Stimulated activated CD4-positive, alpha-beta T cell treated with anti-CD3 and anti-CD28 coated beads, Interleukin-2, amount 100 ng/mL, for 48 hours (primary cell): Measurements from ENCODE around the gene RNF220.
A peak's percentile ranks its signal among the peaks of the same experiment; 100 is the strongest.

ENCODE experiments used
- DNase-seq, 2 donors: peaks; one replicate each; pipeline ENCODE4 v3.0.0-alpha.2; 2020

The RNF220 gene

DNA sequence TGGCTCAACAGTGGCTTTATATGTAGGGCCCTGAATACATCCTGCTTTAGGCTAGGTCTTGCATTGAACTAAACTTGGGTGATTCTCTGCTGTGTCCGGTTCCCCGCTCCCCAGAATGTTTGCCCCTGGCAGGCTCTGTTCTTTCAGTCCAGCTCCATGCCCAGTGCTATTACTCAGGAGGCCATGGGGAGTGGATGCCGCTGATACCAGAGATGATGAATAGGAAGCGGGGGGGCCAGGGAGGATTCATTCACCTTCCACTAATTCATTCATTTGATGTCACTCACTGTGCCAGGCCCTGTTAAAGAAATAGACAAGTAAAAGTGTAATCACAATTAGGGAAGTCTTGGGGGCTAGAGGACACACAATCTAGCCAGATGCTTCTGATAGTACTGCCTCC, 185.4 kb downstream of the RNF220 start:
- DNase-seq, result no peak

DNA sequence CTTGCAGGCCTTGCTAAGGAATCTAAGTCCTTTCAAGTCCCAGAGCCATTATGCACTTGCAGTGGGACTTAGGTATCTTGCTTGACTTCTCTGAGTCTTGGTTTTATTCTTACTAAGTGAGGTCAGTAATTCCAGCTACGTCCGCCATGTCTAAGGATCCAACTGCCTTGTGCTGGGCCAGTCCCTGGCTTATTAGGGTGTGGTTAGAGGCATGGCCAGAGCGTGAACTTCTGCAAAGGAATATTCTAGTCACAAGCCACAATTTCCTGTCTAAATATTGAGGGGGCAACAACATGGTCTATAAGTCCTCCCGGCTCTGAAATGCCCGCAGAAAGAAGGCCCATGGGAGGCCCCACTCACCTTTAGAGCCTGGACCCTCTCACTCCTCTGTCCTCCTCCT, 186.3 kb downstream of the RNF220 start:
- DNase-seq, result no peak

DNA sequence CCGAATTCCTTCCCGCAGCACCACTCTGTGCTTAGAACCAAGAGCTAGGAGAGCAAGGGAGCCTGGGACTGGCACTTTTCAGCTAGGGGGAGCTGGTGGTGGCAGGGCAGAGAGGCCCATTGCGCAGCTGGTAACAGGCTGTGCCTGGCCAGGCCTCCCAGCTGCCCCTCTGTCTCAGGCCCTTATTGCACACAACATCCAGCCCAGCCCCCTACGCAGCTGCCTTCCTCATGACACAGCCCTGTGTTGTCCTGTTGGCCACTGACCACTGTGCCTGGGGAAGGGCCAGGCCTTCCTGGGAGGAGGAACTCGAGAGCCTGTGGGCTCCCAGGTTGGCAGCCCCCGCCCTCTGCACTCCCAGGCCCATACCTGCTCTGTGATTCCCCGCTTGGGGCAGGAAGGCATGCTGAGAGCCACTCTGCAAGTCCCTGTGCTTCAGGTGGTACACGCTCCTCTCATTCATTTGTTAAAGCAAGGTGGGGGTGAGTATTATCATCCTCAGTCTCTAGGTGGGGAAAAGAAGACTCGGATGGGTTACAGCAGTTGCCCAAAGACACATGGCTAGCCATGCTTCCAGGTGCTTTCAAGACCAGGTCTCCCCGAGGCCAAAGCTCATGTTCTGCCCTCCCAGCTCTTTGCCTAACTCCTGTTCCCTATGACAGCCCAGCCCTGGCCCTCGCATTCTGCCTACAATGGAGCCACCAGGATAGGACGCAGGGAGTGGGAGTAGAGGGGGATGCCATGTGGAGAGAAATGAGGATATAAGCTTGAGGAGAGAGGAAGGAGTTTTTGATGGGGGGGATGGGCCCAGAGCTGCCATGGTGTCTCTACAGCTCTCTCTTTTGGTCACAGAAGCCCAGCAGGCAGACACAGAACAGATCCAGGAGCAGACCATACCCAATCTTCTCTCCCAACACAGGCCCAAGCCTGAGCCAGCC, 187.4 kb downstream of the RNF220 start:
- DNase-seq, result no peak

DNA sequence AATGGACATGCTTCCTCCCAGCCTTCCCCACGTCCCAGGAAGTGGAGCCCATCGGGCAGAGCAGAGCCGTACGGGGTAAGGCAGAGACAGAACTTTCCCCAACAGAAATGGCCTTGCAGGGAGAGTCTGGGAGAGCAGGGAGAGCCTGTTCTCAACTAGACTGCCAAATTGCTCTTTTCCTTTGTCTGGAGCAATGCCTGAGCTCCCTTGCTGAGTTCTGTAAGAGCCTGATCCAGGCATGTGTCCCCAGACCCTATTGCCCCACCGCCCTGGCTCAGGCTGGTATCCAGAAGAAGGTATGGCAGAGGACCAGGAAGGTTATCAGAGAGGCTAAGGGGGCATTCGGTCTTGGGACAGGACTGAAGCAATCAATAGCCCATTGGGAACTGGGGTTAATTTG, 189.3 kb downstream of the RNF220 start:
- DNase-seq, result no peak

DNA sequence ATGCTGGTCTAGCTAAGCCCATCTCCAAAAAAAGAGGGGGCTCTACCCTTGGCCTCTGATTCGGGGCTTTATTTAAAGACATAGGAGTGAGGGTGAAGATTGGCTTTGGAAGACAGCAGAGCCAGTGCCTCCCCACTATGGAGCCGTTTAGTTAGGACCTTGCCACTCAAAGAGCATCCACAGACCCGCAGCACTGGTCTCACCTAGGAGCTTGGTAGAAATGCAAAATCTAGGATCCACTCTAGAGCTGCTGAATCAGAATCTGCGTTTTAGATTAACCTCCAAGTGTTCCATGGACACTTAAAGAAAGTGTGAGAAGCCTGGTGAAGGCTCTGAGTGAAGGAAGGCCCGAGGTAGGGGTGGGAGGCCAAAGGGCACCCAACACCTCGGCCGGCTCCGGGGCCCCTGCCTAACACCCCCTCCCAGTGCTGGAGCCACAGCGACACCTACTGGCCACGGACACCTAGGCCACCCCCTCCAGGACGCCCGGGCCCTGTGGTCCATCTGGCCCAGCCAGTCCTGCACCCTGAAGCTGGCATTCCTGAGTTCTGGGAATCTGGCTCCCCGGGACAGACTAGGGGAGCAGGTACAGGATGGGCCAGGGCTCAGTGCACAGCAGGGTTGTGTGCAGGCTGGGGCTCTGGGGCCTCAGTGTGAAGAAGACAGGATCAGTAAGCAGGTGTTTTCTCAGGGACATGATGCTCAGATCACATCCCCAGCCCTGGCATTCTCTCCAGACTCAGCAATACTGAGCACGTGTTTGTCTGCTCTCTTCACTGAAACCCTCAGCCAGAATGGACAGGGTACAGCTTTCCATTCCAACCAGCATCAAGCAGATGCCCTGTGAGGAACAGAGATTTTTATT, 190.0 kb downstream of the RNF220 start:
- DNase-seq, result peak; percentile 87

DNA sequence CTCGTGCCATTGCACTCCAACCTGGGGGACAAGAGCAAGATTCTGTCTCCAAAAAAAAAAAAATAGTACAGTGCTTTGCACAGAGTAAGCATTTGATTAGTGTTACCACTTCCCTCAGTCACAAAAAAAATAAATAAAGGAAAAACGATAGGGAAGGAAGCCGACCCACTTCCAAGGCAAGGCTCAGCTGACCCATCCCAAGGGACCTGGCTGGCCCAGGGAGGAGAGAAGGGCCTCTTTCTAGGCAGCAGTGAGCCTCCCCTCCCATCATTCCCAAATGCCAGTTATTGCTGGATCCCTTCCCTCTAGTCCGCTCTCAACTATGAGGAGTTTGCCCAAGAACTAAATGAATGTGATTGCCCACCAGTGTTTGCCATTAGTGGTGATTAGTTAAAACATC, 191.5 kb downstream of the RNF220 start:
- DNase-seq, result no peak

DNA sequence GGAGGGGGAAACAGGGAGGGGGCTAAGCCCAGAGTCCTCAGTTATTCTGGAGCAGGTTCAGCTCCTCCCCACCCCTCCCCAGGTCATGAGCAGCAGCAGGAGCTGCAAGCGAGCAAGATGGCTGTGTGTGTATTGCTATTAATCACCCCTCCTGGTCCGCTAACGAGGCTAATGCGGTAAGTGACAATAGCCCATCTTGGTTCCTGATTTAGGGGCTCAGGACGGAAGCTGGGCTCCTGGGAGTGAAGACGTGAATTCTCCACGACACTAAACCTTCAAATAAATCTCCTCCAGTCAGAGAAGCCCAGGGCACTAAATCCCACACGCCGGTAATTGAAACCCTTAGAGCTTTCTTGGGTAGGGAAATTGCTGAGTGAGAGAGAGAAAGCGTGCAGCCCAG, 193.1 kb downstream of the RNF220 start:
- no peak for DNase-seq

DNA sequence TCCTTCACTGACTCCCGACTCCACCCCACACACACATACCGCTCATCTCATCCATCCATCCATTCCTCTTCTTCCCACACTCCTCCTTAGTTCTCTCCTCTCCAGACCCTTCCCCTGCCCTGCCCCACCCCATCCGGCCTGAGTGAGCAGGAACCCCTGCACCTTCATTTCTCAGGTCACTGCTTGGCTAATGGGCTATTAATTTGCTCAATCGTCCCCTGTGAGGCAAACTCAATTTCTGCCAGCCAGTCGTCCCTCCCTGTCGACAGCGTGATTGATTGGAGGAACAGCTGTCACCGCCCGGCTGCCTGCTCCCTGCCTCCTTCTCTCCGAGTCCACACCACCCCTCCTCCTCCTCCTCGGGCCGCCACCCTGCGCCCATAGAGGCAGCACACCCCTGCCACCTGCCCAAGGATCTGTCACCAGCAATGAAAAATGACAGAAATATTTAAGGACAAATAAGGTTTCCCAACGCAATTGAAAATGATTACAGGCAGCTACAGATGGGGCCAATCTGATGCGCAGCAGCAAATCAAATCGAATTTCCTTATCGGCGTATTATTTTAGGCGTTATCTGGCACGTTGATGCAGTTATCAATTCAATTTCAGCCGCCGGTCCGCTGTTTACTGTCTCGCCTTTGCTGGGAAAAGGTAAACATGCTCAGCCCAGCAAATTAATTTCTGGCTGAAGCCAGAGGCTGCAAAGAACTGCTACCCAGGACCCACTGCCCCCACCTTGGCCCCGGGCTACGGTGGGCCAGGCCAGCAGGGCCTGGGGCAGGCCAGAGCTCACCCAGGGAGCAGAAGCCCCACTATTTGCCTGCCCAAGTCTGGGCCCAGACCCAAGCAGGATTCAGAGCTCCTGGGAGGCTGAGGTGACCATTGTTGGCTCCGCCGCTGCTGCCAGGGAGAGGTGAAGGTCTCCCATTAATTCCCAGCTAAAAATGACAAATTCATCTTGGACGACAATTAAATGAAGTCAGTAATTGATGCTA, 197.9 kb downstream of the RNF220 start:
- no peak for DNase-seq

DNA sequence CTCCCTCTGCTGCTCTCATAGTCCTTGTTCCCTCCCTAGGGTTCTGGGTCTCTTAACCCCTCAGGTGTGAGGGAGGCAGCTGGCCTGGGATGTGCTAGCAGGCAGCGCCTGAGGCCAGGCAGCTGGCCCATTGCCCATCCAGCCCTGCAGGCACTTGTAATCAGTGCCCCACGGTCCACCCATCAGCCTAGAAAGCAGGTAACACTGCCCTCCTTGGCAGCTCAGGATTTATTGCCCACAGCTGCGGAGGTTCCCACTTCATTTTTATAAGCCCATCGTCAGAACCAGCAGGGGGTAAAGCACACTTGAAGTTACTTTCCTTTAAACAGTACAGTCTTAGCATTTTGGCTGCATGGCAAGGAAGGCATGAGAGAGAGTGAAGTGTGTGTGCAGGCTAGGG, 198.7 kb downstream of the RNF220 start:
- DNase-seq, result no peak

DNA sequence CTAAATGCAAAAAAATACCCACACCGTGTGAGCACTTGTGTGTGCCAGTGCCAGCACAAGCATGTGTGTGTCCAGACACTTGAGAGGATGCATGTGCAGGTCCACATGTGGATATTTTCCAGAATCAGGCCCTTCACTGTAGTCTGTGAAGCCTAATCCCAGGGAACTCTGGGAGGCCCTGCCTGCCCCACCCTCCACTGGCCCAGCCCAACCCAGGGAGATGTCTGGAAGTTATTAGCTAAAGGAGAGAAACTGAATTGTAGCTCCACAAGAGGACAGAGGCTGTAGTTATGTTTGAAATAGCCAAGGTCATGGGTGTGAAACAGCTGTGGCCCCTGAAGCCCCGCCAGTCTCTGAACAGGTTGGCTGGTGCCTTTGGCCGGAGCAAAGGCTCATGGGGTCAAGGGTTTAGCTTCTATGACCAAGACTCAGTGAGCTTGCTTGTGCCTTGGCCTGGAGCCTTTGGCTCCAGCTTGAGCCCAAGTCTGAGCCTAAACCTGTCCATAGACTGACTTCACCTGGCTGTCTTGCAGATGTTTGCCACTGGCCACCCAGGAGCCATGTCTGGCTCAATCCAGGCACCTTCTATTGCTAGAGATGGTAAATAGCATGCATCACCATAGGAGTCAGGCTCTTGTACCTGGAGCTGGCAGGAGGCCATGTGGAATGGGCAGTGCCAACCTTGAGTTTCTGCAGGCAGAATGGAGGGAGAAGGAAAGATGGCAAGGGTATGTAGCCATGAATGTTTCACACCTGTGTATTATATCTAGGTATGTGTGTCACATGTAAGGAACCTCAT, 199.3 kb downstream of the RNF220 start:
- DNase-seq, result no peak

DNA sequence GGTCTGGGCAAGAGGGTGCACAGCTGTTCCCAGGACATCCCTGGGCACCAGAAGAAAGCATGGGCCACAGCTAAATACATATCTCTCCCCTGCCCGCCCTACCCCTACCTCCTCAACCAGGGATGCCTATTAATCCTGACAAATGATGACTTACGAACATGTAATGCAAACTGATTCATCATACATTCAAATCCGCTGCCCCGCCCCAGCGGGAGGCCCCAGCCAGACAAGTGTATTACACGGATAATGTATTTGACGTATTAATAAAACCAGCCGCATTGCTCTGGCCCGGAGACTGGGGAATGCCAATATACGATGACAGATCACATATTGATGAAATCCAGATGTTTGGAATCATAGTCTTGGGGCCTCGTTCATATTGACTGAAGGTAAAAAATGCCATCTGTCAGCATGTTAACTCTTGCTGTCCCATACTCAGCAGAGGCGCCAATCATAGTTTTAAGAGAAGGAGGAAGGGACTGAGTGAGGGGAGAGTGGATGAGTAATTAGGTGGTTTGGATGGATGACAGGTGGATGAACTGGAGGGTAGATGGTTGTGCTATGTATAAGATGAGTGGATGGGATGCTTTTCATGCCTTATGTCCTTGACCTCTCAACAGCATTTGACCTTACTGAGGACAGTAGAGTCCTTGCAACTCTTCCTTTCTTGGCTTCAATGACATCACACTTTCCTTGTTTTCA, 201.0 kb downstream of the RNF220 start:
- no peak for DNase-seq

DNA sequence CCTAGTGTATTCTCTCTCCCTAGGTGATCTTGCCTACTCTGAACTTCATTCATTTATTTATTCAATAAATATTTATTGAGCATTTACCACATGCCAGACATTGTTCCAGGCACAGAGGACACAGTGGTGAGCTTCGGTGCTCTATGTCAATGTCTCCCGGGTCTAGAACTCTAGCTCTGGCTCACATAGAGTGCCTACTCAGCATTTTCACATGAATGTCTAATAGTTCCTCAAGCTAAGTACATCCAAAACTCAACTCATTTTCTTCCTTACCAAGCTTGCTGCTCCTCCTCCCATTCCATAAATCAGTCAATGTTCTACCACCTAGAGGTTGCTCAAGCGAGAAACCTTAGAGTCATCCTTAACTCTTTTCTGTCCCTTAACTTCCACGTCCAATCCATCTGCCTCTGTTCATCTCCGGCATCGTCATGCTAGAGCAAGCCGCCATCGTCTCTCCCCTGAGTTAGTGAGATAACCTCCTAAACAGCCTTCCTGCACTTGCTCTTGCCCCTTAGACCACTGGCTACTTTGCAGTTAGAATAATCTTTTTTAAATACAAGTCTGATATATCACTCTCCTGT, 201.7 kb downstream of the RNF220 start:
- DNase-seq, result no peak

DNA sequence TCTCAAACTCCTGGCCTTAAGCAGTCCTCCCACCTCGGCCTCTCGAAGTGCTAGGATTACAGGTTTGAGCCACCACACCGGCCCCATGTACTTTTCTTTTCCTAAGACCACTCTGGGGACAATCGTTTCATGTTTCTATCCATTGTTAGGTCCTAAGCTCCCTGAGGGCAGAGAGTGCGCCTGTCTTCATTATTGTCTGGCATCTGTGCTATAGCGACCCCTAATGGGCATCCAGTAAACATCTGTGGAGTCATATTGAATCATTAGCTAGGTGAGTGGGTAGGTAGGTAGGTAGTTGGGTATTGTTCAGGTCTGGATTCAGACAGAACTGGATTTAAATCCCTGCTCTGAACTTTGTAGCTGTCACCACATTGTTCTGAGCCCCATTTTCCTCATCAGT, 203.1 kb downstream of the RNF220 start:
- DNase-seq, result no peak

DNA sequence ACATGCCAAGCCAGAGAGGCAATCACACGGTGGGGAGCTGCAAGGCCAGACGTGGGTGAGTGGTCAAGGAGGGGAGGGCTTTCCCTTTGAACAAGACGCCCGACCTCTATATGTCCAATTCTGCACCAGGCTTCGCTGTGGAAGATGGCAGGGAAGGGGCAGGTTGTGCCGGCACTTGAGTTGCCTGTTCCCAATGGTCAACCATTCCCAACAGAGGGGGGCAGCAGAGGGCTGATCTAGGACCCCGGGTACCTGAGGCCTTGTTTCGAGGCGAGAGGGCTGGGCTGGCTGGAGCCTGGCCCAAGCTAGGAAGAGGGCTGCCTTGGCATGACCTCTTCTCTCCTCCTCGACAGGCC, 204.3 kb downstream of the RNF220 start:
- peak; percentile 15 for DNase-seq

DNA sequence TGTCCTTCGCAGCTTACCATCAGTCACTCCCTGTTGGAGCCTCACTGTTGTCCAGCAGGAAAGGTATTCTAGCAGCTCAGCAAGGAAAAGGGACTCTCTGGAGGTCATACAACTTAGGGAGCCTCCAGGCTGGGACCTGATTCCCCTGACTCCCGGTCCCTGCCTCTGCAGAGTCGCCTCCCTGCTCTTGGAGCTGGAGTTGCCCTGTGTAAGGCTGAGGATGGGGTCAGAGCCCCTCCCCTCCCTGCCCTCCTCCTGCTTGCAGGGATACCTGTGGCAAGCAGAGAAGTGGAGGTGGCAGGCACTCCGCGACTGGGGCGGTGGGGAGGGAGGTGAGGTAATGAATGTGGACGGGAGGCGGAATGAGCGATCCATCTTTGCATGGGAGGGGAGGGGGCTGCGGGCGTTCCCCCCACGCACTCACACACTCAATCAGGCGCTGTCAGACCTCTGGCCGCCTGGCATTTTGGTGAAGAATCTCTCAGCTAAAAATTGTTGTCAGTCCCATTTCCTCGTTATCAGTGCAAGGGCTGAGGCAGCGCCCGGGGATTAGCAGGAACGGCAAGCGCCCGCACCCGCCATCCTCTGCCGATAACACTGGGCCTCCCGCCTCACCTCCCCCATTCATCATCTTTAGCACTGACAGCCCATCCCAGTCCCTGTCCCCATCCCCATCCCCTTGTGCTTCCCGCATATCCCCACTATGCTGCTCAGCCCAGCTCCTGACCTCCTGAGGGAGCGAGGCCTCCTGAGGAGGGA, 204.9 kb downstream of the RNF220 start:
- no peak for DNase-seq

DNA sequence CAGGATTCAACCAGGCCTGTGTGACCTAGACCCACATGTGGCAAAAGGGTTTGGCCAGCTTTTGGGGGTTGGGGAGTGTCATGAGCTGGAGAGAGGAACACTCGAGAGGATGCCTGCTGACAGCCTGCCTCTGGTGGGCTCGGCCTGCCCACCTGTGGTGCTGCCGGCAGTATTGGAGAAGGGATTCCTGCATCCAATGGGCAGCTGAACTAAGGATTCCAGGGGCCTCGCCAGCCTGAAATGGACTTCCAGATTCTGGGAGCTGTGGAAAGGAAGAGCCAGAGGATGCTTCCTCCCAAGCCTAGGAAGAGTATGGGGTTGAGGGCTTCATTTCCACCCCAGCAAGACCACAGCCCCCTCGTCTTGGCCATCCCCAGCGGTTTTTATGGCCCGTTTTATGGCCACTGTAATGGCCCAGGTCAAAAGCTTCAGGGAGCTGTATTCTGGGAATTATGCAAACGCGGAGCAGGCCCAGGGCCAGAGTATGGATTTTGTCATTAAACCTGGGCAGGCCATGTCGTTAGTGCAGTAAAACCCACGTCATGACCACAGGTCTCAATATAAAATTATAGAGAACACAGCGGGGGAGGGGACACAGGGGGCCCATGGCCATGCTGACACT, 205.6 kb downstream of the RNF220 start:
- DNase-seq, result no peak

DNA sequence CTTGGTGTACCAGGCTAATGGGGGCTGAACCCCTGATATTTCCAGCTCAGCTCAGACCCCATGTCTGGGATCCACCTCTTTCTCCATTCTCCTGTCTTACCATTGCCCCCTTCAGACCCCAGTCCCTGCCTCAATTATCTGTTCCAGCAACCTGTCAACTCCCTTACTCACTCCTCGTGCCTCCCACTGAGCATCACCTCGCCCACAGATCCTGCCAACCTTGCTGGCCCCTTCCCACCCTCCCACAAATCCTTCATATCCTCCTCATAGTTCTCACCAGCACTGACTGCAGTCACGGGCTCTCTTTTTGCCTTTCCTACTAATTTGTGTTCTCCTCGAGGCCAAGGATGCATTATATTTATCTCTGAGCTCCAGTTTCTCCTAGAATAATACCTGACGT, 206.4 kb downstream of the RNF220 start:
- no peak for DNase-seq

DNA sequence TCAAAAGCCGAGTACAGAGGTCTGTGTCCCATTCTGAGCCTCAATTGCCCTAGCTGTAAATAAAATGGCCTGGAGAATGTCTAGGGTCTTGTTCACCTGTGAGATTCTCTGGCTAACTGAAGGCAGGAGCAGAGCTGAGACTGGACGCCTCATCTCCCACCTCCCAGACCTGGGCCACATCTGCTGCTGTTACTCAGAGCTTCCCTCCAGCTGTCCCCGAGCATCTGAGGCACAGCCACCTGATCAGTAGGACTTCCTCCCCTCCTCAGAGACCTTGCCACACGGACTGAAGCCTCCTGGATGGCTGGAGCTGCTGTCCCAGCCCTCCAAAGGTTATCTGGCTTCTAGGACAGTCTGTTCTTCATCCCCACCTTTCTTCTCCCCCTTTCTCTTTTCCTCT, 206.8 kb downstream of the RNF220 start:
- no peak for DNase-seq

DNA sequence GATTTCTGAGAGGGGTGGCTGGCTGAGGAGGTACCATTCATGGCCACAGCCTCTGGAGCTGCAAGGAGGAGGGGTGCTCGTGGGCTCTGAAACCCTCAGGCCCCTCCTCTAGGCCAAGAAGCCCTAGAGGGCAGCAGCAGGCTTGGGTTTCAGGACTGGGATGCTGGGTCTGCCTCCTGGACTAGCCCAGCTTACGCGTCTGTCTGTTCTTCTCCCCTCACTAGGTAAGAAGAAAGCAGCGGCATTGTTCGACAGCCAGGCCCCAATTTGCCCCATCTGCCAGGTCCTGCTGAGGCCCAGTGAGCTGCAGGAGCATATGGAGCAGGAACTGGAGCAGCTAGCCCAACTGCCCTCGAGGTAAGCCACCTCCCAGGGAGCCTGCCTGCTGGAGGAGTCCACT, 208.9 kb downstream of the RNF220 start:
- DNase-seq, result no peak
